ENCODE data around the gene ATOH8.

The ATOH8 gene

GRCh38 chr2:85834466-85834865 is 80.7 kb downstream of the ATOH8 start:
- DNase-seq = no peak

All from T-helper 2 cell (primary cell).